Measurements from ENCODE around the gene UCHL3.

GRCh38 chr13:75635101-75635827 is 85.7 kb downstream of the UCHL3 start:
- TF ChIP-seq REST (IDR thresholded peaks at IDR 0.05; ENCODE audit: unreplicated experiment) (no peak), CTCF (conservative IDR thresholded peaks at IDR 0.05; ENCODE audit: low read depth in 2 of 2) (no peak), POLR2AphosphoS5 (IDR thresholded peaks at IDR 0.05; ENCODE audit: low read depth) (no peak; the same call in 1 of the 2 replicates), EZH2phosphoT487 (IDR thresholded peaks at IDR 0.05; ENCODE audit: unreplicated experiment) (no peak), EZH2 (IDR thresholded peaks at IDR 0.05; ENCODE audit: low read depth, unreplicated experiment) (no peak), CREB1 (CRISPR knock-in tag; IDR thresholded peaks at IDR 0.05; ENCODE audit: low read depth) (no peak), STAT1 (IDR thresholded peaks at IDR 0.05; ENCODE audit: unreplicated experiment) (no peak), ZNF462 (CRISPR knock-in tag; IDR thresholded peaks at IDR 0.05) (no peak), ZNF331 (CRISPR knock-in tag; IDR thresholded peaks at IDR 0.05; ENCODE audit: low read depth) (no peak), ETS1 (IDR thresholded peaks at IDR 0.05) (no peak), ZNF114 (CRISPR knock-in tag; IDR thresholded peaks at IDR 0.05) (peak; percentile 67; the same call in 1 of the 2 replicates), JUNB (IDR thresholded peaks at IDR 0.05; ENCODE audit: unreplicated experiment) (no peak), NANOG (IDR thresholded peaks at IDR 0.05; ENCODE audit: borderline replicate concordance) (no peak)

Data from GM23338 (cell line).